Erythroblast (primary cell): ENCODE results near the gene CDC34.

Experiments used
- GATA1 ChIP-seq: IDR thresholded peaks from 2 replicates; pipeline ENCODE4 v1.6.1; 2011; ENCODE audit warnings: low read depth, mild to moderate bottlenecking, control low read depth, low read length, moderate library complexity
- POLR2A ChIP-seq: IDR thresholded peaks from 2 replicates; pipeline ENCODE4 v1.6.1; 2011; ENCODE audit warnings: mild to moderate bottlenecking, low read length

- no peak for TF ChIP-seq POLR2A
- no peak for TF ChIP-seq GATA1
These were observed 8.8 kb upstream of the CDC34 start for GRCh38 chr19:522726-523125.
